PC-9 (cell line): ENCODE results near the gene CACNA2D4.

Source experiments
- EZH2 ChIP-seq: fragments of 200-600 bp; sonication (generic); IDR thresholded peaks from 2 replicates; pipeline ENCODE4 v1.8.0; 2017; ENCODE audit warnings: antibody characterized with exemption, low read depth
- TF ChIP-seq, protein P1 (sequence below): fragments of 200-600 bp; sonication (generic); conservative IDR thresholded peaks from 2 replicates; pipeline ENCODE4 v1.6.1; 2017; ENCODE audit warnings: mixed run types, antibody characterized with exemption, mild to moderate bottlenecking, moderate library complexity

DNA sequence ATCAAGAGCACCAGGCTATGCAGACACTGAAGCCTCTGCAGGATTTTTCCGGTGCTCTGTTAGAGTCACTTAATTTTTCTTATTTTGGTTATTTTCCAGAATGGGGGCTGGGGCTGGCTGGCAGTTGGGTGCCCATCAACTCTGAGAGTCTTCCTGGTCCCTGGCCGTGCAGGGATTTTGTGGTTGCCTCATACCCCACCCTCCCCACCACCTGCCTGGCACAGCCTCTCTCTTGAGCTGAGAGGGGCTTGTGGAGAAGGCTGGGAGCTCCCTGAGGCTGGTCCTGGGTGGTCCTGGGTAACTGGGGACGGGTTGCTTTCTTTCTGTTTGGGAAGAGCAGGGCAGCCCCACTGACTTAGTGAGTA, 74.8 kb downstream of the CACNA2D4 start:
- TF ChIP-seq EZH2, result no peak
- TF ChIP-seq, protein P1, sequence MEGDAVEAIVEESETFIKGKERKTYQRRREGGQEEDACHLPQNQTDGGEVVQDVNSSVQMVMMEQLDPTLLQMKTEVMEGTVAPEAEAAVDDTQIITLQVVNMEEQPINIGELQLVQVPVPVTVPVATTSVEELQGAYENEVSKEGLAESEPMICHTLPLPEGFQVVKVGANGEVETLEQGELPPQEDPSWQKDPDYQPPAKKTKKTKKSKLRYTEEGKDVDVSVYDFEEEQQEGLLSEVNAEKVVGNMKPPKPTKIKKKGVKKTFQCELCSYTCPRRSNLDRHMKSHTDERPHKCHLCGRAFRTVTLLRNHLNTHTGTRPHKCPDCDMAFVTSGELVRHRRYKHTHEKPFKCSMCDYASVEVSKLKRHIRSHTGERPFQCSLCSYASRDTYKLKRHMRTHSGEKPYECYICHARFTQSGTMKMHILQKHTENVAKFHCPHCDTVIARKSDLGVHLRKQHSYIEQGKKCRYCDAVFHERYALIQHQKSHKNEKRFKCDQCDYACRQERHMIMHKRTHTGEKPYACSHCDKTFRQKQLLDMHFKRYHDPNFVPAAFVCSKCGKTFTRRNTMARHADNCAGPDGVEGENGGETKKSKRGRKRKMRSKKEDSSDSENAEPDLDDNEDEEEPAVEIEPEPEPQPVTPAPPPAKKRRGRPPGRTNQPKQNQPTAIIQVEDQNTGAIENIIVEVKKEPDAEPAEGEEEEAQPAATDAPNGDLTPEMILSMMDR, result no peak
